Measurements from ENCODE around the gene PKP3.

DNA sequence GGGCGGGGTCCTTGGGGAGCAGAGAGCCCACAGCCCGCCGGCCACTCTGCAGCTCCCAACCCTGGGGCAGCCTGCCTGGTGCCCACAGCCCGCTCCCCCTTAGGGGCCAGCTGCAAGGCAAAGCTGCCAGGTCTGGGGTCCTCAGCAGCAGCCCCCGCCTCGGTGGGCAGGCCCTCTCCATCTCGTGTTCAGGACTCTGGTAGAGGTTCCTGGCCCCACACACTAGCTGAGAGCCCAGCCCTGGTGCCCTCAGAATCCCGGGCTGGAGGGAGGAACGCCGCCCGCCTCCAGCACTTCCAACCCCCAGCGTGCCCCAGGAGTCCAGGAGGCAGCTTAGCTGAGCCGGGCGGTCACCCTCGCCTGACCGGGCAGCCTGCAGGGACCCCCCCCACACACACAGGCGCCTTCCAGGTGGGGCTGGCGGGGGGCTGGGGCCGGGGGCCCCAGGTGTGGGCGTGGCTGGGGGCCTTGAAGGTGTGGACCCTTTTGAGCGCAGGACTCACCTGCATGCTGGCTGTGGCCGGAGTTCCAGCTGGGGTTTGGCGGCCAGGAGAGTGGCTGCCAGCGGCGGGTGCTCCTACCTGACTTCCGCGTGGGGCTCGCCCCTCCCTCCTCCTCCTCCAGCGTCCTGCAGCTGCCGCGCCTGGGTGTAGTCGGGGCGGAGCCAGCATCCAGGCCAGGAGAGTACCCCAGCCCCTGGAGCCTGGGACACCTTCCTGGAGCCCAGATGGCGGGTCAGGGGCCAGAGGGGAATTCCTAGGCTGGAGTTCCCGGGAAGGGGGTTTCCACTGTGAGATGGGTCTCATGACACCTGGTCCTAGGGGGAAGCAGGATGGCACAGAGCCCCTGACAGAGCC is 47.6 kb downstream of the PKP3 start, which contains the start of gene ANO9:
- TF ChIP-seq, protein P1, sequence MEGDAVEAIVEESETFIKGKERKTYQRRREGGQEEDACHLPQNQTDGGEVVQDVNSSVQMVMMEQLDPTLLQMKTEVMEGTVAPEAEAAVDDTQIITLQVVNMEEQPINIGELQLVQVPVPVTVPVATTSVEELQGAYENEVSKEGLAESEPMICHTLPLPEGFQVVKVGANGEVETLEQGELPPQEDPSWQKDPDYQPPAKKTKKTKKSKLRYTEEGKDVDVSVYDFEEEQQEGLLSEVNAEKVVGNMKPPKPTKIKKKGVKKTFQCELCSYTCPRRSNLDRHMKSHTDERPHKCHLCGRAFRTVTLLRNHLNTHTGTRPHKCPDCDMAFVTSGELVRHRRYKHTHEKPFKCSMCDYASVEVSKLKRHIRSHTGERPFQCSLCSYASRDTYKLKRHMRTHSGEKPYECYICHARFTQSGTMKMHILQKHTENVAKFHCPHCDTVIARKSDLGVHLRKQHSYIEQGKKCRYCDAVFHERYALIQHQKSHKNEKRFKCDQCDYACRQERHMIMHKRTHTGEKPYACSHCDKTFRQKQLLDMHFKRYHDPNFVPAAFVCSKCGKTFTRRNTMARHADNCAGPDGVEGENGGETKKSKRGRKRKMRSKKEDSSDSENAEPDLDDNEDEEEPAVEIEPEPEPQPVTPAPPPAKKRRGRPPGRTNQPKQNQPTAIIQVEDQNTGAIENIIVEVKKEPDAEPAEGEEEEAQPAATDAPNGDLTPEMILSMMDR (IDR thresholded peaks at IDR 0.05), result no peak
- no peak for TF ChIP-seq EZH2 (IDR thresholded peaks at IDR 0.05; ENCODE audit: borderline replicate concordance, insufficient read depth, low read depth, low read length, poor library complexity, severe bottlenecking)
